OCI-LY7 (cell line): ENCODE results near the gene GALNT3.

Source experiments
- CTCF ChIP-seq: fragments of 200-600 bp; sonication (generic); conservative IDR thresholded peaks from 2 replicates; pipeline ENCODE4 v1.5.1; 2014; ENCODE audit warnings: mild to moderate bottlenecking, antibody characterized with exemption, low read length, moderate library complexity, mixed read lengths
- EZH2phosphoT487 ChIP-seq: fragments of 200-600 bp; sonication (generic); IDR thresholded peaks from 2 replicates; pipeline ENCODE4 v1.6.1; 2018; ENCODE audit warnings: low read depth, borderline replicate concordance, mild to moderate bottlenecking, mixed run types, antibody characterized with exemption, low read length, moderate library complexity, mixed read lengths

- TF ChIP-seq CTCF (no peak), EZH2phosphoT487 (no peak)
Measured at GRCh38 chr2:165716091-165716490, 78.0 kb downstream of the GALNT3 start.
